Lung microvascular endothelial cell (primary cell): ENCODE measurements around the gene ADM2. TPM values are rescaled to one million over a fixed set of nuclear protein-coding genes. Genes with fewer than 3 reads are reported as not detected.
"Not testable (repeated sequence)": the region's sequence is repeated elsewhere in the genome, so short reads cannot be mapped to it uniquely, and the experiment has no call there.

Source experiments
- DNase-seq, 2 donors: peaks; one replicate each; pipeline versions ENCODE4 v3.0.0 to v3.0.0-alpha.2; 2010; ENCODE audit warnings: low read depth in 2 of 2
- total RNA-seq: library from RNA; depleted of rRNA; stranded (reverse); fragments of >200 nt; gene quantifications from 2 replicates; pipeline ENCODE4 v1.2.1, GENCODE V29; 2014

The ADM2 gene
- total RNA-seq: 0.22 and 0.99 TPM in 2 replicates

GRCh38 chr22:50481440-50482106 is at the start of gene ADM2:
ADM2 (plus strand) TSS chr22:50481543; CDS start chr22:50481848, 305 bp downstream.
- peak in 1 of 2 donors; percentile 31 for DNase-seq

- peak in 1 of 2 donors; percentile 0 for DNase-seq
Measured at GRCh38 chr22:50432131-50432876, 49.0 kb upstream of the ADM2 start.

- not testable (repeated sequence) for DNase-seq
Measured at GRCh38 chr22:50432877-50433510, 48.3 kb upstream of the ADM2 start.

- no peak for DNase-seq
Measured at GRCh38 chr22:50434849-50435248, 46.5 kb upstream of the ADM2 start.

GRCh38 chr22:50435291-50436014 is 45.9 kb upstream of the ADM2 start:
- DNase-seq: no peak

GRCh38 chr22:50436015-50436830 is 45.1 kb upstream of the ADM2 start:
- no peak for DNase-seq

GRCh38 chr22:50436841-50437341 is 44.5 kb upstream of the ADM2 start:
- DNase-seq: no peak

- no peak for DNase-seq
Measured at GRCh38 chr22:50437511-50438304, 43.6 kb upstream of the ADM2 start.

GRCh38 chr22:50438305-50439275 is 42.8 kb upstream of the ADM2 start:
- no peak for DNase-seq

GRCh38 chr22:50439314-50439870 is 42.0 kb upstream of the ADM2 start:
- DNase-seq: no peak

- DNase-seq: no peak
Measured at GRCh38 chr22:50439871-50440331, 41.4 kb upstream of the ADM2 start.

GRCh38 chr22:50440544-50441249 is 40.6 kb upstream of the ADM2 start:
- no peak for DNase-seq

- DNase-seq: no peak
Measured at GRCh38 chr22:50441428-50441993, 39.8 kb upstream of the ADM2 start.

GRCh38 chr22:50443197-50443596 is 38.1 kb upstream of the ADM2 start:
- DNase-seq: no peak

- DNase-seq: no peak
Measured at GRCh38 chr22:50443801-50444625, 37.3 kb upstream of the ADM2 start.

GRCh38 chr22:50444663-50445062 is 36.7 kb upstream of the ADM2 start:
- DNase-seq: peak; percentile 47 to 65
